ENCODE data around the gene VTN. TPM values are rescaled to one million over a fixed set of nuclear protein-coding genes. Genes with fewer than 3 reads are reported as not detected.
"Not testable (repeated sequence)": the region's sequence is repeated elsewhere in the genome, so short reads cannot be mapped to it uniquely, and the experiment has no call there.

VTN gene
- total and polyA plus RNA-seq, 5 donors from 2014 or later: 0.10 to 0.18 (median 0.17) TPM; not detected in 2

GRCh38 chr17:28344435-28344901 lies 25.6 kb downstream of the VTN start:
- peaks cover 18% of the 10 kb centered on the region for H3K36me3 Mint-ChIP-seq
- no peak for ATAC-seq (ENCODE audit: low read depth in 2 of 2)
- Histone ChIP-seq H3K9me3 (ENCODE audit: control insufficient read depth in 2 of 2, low read length in 2 of 2) (no peaks in the 10 kb centered on the region), H3K4me3 (ENCODE audit: low read depth, low read length) (no peak overlapping the region), H3K4me1 (ENCODE audit: control insufficient read depth, insufficient read depth, low read length, poor library complexity, severe bottlenecking) (no peaks in the 10 kb centered on the region), H3K36me3 (ENCODE audit: control insufficient read depth, insufficient read depth, low read length) (peaks cover 88% of the 10 kb centered on the region), H3K27ac (ENCODE audit: insufficient read depth, low read length, poor library complexity, severe bottlenecking) (no peak overlapping the region), H3K27me3 (ENCODE audit: control insufficient read depth, insufficient read depth, low read length) (no peaks in the 10 kb centered on the region)
- H3K4me3 Mint-ChIP-seq: no peak overlapping the region
- H3K27me3 Mint-ChIP-seq: no peaks in the 10 kb centered on the region
- H3K9me3 Mint-ChIP-seq: no peaks in the 10 kb centered on the region
- DNase-seq: no peak
- peaks cover 0 to 2% (median 0%) of the 10 kb centered on the region in 4 donors for H3K4me1 Mint-ChIP-seq
- no peak overlapping the region for H3K27ac Mint-ChIP-seq

GRCh38 chr17:28344011-28344410 lies 26.1 kb downstream of the VTN start:
- Histone ChIP-seq H3K27me3 (ENCODE audit: control insufficient read depth, insufficient read depth, low read length) (no peaks in the 10 kb centered on the region), H3K36me3 (ENCODE audit: control insufficient read depth, insufficient read depth, low read length) (peaks cover 87% of the 10 kb centered on the region), H3K27ac (ENCODE audit: insufficient read depth, low read length, poor library complexity, severe bottlenecking) (no peak overlapping the region), H3K9me3 (ENCODE audit: control insufficient read depth in 2 of 2, low read length in 2 of 2) (no peaks in the 10 kb centered on the region), H3K4me3 (ENCODE audit: low read depth, low read length) (no peak overlapping the region), H3K4me1 (ENCODE audit: control insufficient read depth, insufficient read depth, low read length, poor library complexity, severe bottlenecking) (no peaks in the 10 kb centered on the region)
- Mint-ChIP-seq H3K27me3 (no peaks in the 10 kb centered on the region), H3K4me1 (peaks cover 0 to 2% (median under 1%) of the 10 kb centered on the region in 4 donors), H3K4me3 (no peak overlapping the region), H3K9me3 (no peaks in the 10 kb centered on the region), H3K36me3 (peaks cover 18% of the 10 kb centered on the region), H3K27ac (no peak overlapping the region)
- DNase-seq: no peak
- no peak for ATAC-seq (ENCODE audit: low read depth in 2 of 2)

GRCh38 chr17:28343491-28343932 lies 26.6 kb downstream of the VTN start:
- peaks cover 18% of the 10 kb centered on the region for H3K36me3 Mint-ChIP-seq

GRCh38 chr17:28342313-28342712 lies 27.8 kb downstream of the VTN start:
- DNase-seq (no peak), ATAC-seq (ENCODE audit: low read depth in 2 of 2) (no peak)
- H3K27ac ChIP-seq (ENCODE audit: insufficient read depth, low read length, poor library complexity, severe bottlenecking): no peak overlapping the region
- Mint-ChIP-seq H3K27ac (peak overlapping the region in 1 of 3 donors; percentile 79), H3K36me3 (peaks cover 18% of the 10 kb centered on the region), H3K4me1 (peaks cover 0 to 16% (median 13%) of the 10 kb centered on the region in 4 donors), H3K4me3 (no peak overlapping the region), H3K9me3 (no peaks in the 10 kb centered on the region), H3K27me3 (no peaks in the 10 kb centered on the region)
- no peaks in the 10 kb centered on the region for H3K27me3 ChIP-seq (ENCODE audit: control insufficient read depth, insufficient read depth, low read length)
- no peaks in the 10 kb centered on the region for H3K4me1 ChIP-seq (ENCODE audit: control insufficient read depth, insufficient read depth, low read length, poor library complexity, severe bottlenecking)
- no peaks in the 10 kb centered on the region for H3K9me3 ChIP-seq (ENCODE audit: control insufficient read depth in 2 of 2, low read length in 2 of 2)
- H3K4me3 ChIP-seq (ENCODE audit: low read depth, low read length): no peak overlapping the region
- H3K36me3 ChIP-seq (ENCODE audit: control insufficient read depth, insufficient read depth, low read length): peaks cover 71% of the 10 kb centered on the region

More at GRCh38 chr17:28343491-28343932, 26.6 kb downstream of the VTN start:
- peaks cover 82% of the 10 kb centered on the region for H3K36me3 ChIP-seq (ENCODE audit: control insufficient read depth, insufficient read depth, low read length)
- Mint-ChIP-seq H3K4me1 (peaks cover 0 to 5% (median 3%) of the 10 kb centered on the region in 4 donors), H3K27ac (no peak overlapping the region), H3K9me3 (no peaks in the 10 kb centered on the region), H3K4me3 (no peak overlapping the region), H3K27me3 (no peaks in the 10 kb centered on the region)
- ATAC-seq (ENCODE audit: low read depth in 2 of 2) (peak in 1 of 2 donors; percentile 24), DNase-seq (peak in 1 of 3 donors; percentile 34)
- H3K27me3 ChIP-seq (ENCODE audit: control insufficient read depth, insufficient read depth, low read length): no peaks in the 10 kb centered on the region
- no peaks in the 10 kb centered on the region for H3K9me3 ChIP-seq (ENCODE audit: control insufficient read depth in 2 of 2, low read length in 2 of 2)
- no peaks in the 10 kb centered on the region for H3K4me1 ChIP-seq (ENCODE audit: control insufficient read depth, insufficient read depth, low read length, poor library complexity, severe bottlenecking)
- no peak overlapping the region for H3K27ac ChIP-seq (ENCODE audit: insufficient read depth, low read length, poor library complexity, severe bottlenecking)
- H3K4me3 ChIP-seq (ENCODE audit: low read depth, low read length): no peak overlapping the region

GRCh38 chr17:28341516-28341915 lies 28.6 kb downstream of the VTN start:
- Mint-ChIP-seq H3K9me3 (no peaks in the 10 kb centered on the region), H3K36me3 (peaks cover 14% of the 10 kb centered on the region), H3K4me1 (peaks cover 0 to 24% (median 20%) of the 10 kb centered on the region in 4 donors), H3K4me3 (no peak overlapping the region), H3K27me3 (no peaks in the 10 kb centered on the region), H3K27ac (no peak overlapping the region)
- no peak overlapping the region for H3K27ac ChIP-seq (ENCODE audit: insufficient read depth, low read length, poor library complexity, severe bottlenecking)
- DNase-seq: no peak
- H3K9me3 ChIP-seq (ENCODE audit: control insufficient read depth in 2 of 2, low read length in 2 of 2): no peaks in the 10 kb centered on the region
- H3K36me3 ChIP-seq (ENCODE audit: control insufficient read depth, insufficient read depth, low read length): peaks cover 63% of the 10 kb centered on the region
- no peak for ATAC-seq (ENCODE audit: low read depth in 2 of 2)
- H3K4me1 ChIP-seq (ENCODE audit: control insufficient read depth, insufficient read depth, low read length, poor library complexity, severe bottlenecking): peaks cover 5% of the 10 kb centered on the region
- H3K27me3 ChIP-seq (ENCODE audit: control insufficient read depth, insufficient read depth, low read length): no peaks in the 10 kb centered on the region
- no peak overlapping the region for H3K4me3 ChIP-seq (ENCODE audit: low read depth, low read length)

- Histone ChIP-seq H3K4me1 (ENCODE audit: control insufficient read depth, insufficient read depth, low read length, poor library complexity, severe bottlenecking) (peaks cover 14% of the 10 kb centered on the region), H3K4me3 (ENCODE audit: low read depth, low read length) (no peak overlapping the region), H3K27me3 (ENCODE audit: control insufficient read depth, insufficient read depth, low read length) (no peaks in the 10 kb centered on the region), H3K27ac (ENCODE audit: insufficient read depth, low read length, poor library complexity, severe bottlenecking) (no peak overlapping the region), H3K9me3 (ENCODE audit: control insufficient read depth in 2 of 2, low read length in 2 of 2) (no peaks in the 10 kb centered on the region), H3K36me3 (ENCODE audit: control insufficient read depth, insufficient read depth, low read length) (peaks cover 51% of the 10 kb centered on the region)
- DNase-seq (no peak), ATAC-seq (ENCODE audit: low read depth in 2 of 2) (no peak)
- Mint-ChIP-seq H3K4me1 (peaks cover 0 to 32% (median 27%) of the 10 kb centered on the region in 4 donors), H3K27ac (no peak overlapping the region), H3K36me3 (peaks cover 12% of the 10 kb centered on the region), H3K4me3 (no peak overlapping the region), H3K27me3 (no peaks in the 10 kb centered on the region), H3K9me3 (no peaks in the 10 kb centered on the region)
Measured at GRCh38 chr17:28340374-28340773, 29.7 kb downstream of the VTN start.

- Mint-ChIP-seq H3K4me3 (peak overlapping the region in 1 of 4 donors; percentile 61), H3K9me3 (no peaks in the 10 kb centered on the region), H3K36me3 (peaks cover 12% of the 10 kb centered on the region), H3K27me3 (no peaks in the 10 kb centered on the region), H3K27ac (no peak overlapping the region), H3K4me1 (peaks cover 0 to 42% (median 34%) of the 10 kb centered on the region in 4 donors)
- H3K4me3 ChIP-seq (ENCODE audit: low read depth, low read length): no peak overlapping the region
- DNase-seq (no peak), ATAC-seq (ENCODE audit: low read depth in 2 of 2) (no peak)
- H3K4me1 ChIP-seq (ENCODE audit: control insufficient read depth, insufficient read depth, low read length, poor library complexity, severe bottlenecking): peaks cover 21% of the 10 kb centered on the region
- no peak overlapping the region for H3K27ac ChIP-seq (ENCODE audit: insufficient read depth, low read length, poor library complexity, severe bottlenecking)
- H3K27me3 ChIP-seq (ENCODE audit: control insufficient read depth, insufficient read depth, low read length): no peaks in the 10 kb centered on the region
- H3K36me3 ChIP-seq (ENCODE audit: control insufficient read depth, insufficient read depth, low read length): peaks cover 43% of the 10 kb centered on the region
- H3K9me3 ChIP-seq (ENCODE audit: control insufficient read depth in 2 of 2, low read length in 2 of 2): no peaks in the 10 kb centered on the region
Measured at GRCh38 chr17:28339431-28339830, 30.7 kb downstream of the VTN start.

GRCh38 chr17:28338769-28339212 lies 31.3 kb downstream of the VTN start:
- H3K36me3 ChIP-seq (ENCODE audit: control insufficient read depth, insufficient read depth, low read length): peaks cover 36% of the 10 kb centered on the region
- not testable (repeated sequence) for H3K27ac Mint-ChIP-seq; H3K9me3 Mint-ChIP-seq; ATAC-seq (ENCODE audit: low read depth in 2 of 2); H3K4me3 ChIP-seq (ENCODE audit: low read depth, low read length); H3K27me3 ChIP-seq (ENCODE audit: control insufficient read depth, insufficient read depth, low read length); H3K36me3 Mint-ChIP-seq; DNase-seq; H3K27me3 Mint-ChIP-seq; H3K27ac ChIP-seq (ENCODE audit: insufficient read depth, low read length, poor library complexity, severe bottlenecking); H3K9me3 ChIP-seq (ENCODE audit: control insufficient read depth in 2 of 2, low read length in 2 of 2)
- H3K4me1 ChIP-seq (ENCODE audit: control insufficient read depth, insufficient read depth, low read length, poor library complexity, severe bottlenecking): peaks cover 26% of the 10 kb centered on the region
- Mint-ChIP-seq H3K4me1 (peaks cover 4 to 48% (median 40%) of the 10 kb centered on the region in 4 donors), H3K4me3 (peak overlapping the region in 3 of 4 donors; percentile 12 to 58 (median 30))
